Body of pancreas (tissue), 4 donors: ENCODE measurements around the gene GRIA4. TPM values are rescaled to one million over a fixed set of nuclear protein-coding genes. Genes with fewer than 3 reads are reported as not detected.

ENCODE experiments used
- ATAC-seq: fragments of 150-250 bp; one replicate; pipeline ENCODE4 v1.9.1; 2016
- DNase-seq, 4 donors: peaks; one replicate each; pipeline ENCODE4 v3.0.0-alpha.2; 2019
- H3K27ac ChIP-seq, 4 donors: fragments of 200-600 bp; sonication (generic); 1 replicate in 3 of 4; 2 replicates in 1 of 4; pipeline versions ENCODE4 v1.5.1 to v1.6.1; 2016 to 2019; ENCODE audit warnings: mild to moderate bottlenecking in 1 of 4, mixed read lengths in 1 of 4, moderate library complexity in 1 of 4
- H3K27me3 ChIP-seq, 2 donors: fragments of 200-600 bp; sonication (generic); one replicate each; pipeline ENCODE4 v1.6.0; 2016; ENCODE audit warnings: mild to moderate bottlenecking in 1 of 2
- H3K36me3 ChIP-seq, 2 donors: fragments of 200-600 bp; sonication (generic); replicated peaks in 1 of 2; 2 replicates each; pipeline ENCODE4 v1.5.1; 2016; ENCODE audit warnings: low read depth in 2 of 2; ENCODE audit not compliant: insufficient read depth in 1 of 2
- H3K4me1 ChIP-seq: fragments of 200-600 bp; sonication (generic); one replicate; pipeline ENCODE4 v1.6.0; 2016
- H3K4me3 ChIP-seq, 2 donors: fragments of 200-600 bp; sonication (generic); 1 replicate in 1 of 2; 2 replicates in 1 of 2; pipeline ENCODE4 v1.5.1; 2016 to 2019
- H3K9me3 ChIP-seq, 3 donors: fragments of 200-600 bp; sonication (generic); 1 replicate in 2 of 3; 2 replicates in 1 of 3; pipeline ENCODE4 v1.5.1; 2016
- POLR2A ChIP-seq, 3 donors: fragments of 450-650 bp; IDR thresholded peaks; one replicate each; pipeline ENCODE4 v1.6.1; 2016; ENCODE audit warnings: antibody characterized with exemption in 3 of 3, mild to moderate bottlenecking in 2 of 3
- WGBS, 2 donors: methylation state at CpG; one replicate each; pipeline ENCODE4 v1.1.5; 2017; 5-methylcytosine and 5-hydroxymethylcytosine counted together
- intact Hi-C: fragments of 100-400 bp; cut with DNase I; formaldehyde crosslinking; loops from one replicate; pipeline ENCODE4 v1.15.1; 2023
- total RNA-seq, 2 donors: library from RNA; depleted of rRNA; stranded (reverse); fragments of >200 nt; gene quantifications; one replicate each; pipeline ENCODE4 v1.1.0, GENCODE V29; 2016
- TF ChIP-seq, protein P1 (sequence below), 7 experiments: fragments of 450-650 bp in 4 of 7; fragments of 200-600 bp in 3 of 7; sonication (generic) in 3 of 7; IDR thresholded peaks; one replicate each; pipeline ENCODE4 v1.5.1; 2016 to 2019; ENCODE audit warnings: antibody characterized with exemption in 7 of 7

The GRIA4 gene
- total RNA-seq, 2 donors from 2014 or later: 0.26 TPM; not detected in 1

- ATAC-seq: no peak
- Histone ChIP-seq H3K36me3 (no peaks in the 10 kb centered on the region), H3K4me1 (no peaks in the 10 kb centered on the region), H3K4me3 (no peak overlapping the region), H3K9me3 (no peaks in the 10 kb centered on the region), H3K27ac (no peak overlapping the region), H3K27me3 (no peaks in the 10 kb centered on the region)
- 73 to 74% methylated on average over 4 of the region's 4 CpGs for WGBS, 2 donors
- TF ChIP-seq POLR2A (IDR thresholded peaks at IDR 0.05): no peak
- TF ChIP-seq, protein P1, sequence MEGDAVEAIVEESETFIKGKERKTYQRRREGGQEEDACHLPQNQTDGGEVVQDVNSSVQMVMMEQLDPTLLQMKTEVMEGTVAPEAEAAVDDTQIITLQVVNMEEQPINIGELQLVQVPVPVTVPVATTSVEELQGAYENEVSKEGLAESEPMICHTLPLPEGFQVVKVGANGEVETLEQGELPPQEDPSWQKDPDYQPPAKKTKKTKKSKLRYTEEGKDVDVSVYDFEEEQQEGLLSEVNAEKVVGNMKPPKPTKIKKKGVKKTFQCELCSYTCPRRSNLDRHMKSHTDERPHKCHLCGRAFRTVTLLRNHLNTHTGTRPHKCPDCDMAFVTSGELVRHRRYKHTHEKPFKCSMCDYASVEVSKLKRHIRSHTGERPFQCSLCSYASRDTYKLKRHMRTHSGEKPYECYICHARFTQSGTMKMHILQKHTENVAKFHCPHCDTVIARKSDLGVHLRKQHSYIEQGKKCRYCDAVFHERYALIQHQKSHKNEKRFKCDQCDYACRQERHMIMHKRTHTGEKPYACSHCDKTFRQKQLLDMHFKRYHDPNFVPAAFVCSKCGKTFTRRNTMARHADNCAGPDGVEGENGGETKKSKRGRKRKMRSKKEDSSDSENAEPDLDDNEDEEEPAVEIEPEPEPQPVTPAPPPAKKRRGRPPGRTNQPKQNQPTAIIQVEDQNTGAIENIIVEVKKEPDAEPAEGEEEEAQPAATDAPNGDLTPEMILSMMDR (IDR thresholded peaks at IDR 0.05): no peak
- intact Hi-C loops: no loop called here
- DNase-seq: no peak
These were observed 130.5 kb downstream of the GRIA4 start for GRCh38 chr11:105740164-105740903.

DNA sequence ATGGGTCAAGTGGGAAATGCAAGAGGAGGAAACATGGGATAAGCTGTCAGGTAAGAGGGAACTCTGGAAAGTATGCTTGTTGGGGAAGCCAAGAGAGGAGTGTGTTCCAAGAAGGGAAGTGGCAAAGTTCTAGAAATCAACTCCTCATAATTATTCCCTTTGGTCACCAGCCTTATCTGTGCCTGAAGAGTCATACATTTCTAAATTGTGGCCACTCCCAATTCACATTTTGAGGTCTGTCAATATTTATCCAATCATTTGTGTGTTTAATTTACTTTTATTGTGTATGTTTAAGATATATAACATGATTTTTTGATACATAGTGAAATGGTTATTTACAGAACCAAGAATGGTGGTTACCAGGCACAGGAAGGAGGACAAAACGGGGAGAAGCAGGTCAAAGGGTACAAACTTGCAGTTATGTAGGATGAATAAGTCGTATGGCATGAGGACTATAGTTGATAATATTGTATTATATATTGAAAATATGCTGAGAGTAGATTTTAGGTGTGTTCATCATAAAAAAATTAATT lies 131.7 kb downstream of the GRIA4 start:
- no peak for DNase-seq
- H3K4me1 ChIP-seq: no peaks in the 10 kb centered on the region
- no peak for TF ChIP-seq POLR2A (IDR thresholded peaks at IDR 0.05)
- TF ChIP-seq, protein P1 (IDR thresholded peaks at IDR 0.05): no peak
- WGBS, 2 donors: 60 to 65% methylated on average over 2 of the region's 2 CpGs
- H3K9me3 ChIP-seq: no peaks in the 10 kb centered on the region
- no peak overlapping the region for H3K4me3 ChIP-seq
- intact Hi-C loops: no loop called here
- H3K36me3 ChIP-seq: no peaks in the 10 kb centered on the region
- H3K27ac ChIP-seq: no peak overlapping the region
- no peaks in the 10 kb centered on the region for H3K27me3 ChIP-seq
- no peak for ATAC-seq

DNA sequence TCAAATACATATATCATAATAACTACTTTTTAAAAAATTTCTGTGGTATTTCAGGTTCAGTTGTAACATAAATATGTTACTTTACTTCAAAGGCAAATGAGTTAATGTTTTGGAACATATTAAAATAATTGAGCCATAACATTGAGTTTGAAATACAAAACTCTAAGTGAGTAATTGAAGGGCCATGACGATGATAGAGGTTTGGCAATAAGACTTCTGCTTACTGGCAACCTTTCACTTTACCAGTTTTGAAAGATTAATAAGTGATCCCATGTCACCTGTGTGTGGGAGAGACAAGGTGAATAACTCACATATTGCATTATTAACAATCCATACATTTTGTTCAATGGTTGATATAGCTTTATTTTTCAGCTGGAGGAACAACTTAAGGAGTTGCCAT lies 144.4 kb downstream of the GRIA4 start:
- WGBS, 2 donors: 35 to 39% methylated on average over 1 of the region's 1 CpG
- H3K36me3 ChIP-seq: no peaks in the 10 kb centered on the region
- ATAC-seq (no peak), DNase-seq (no peak)
- no peaks in the 10 kb centered on the region for H3K9me3 ChIP-seq
- H3K27me3 ChIP-seq: no peaks in the 10 kb centered on the region
- no peak overlapping the region for H3K4me3 ChIP-seq
- no peaks in the 10 kb centered on the region for H3K4me1 ChIP-seq
- TF ChIP-seq, protein P1 (IDR thresholded peaks at IDR 0.05): no peak
- no peak for TF ChIP-seq POLR2A (IDR thresholded peaks at IDR 0.05)
- H3K27ac ChIP-seq: no peak overlapping the region
- intact Hi-C loops: no loop called here

DNA sequence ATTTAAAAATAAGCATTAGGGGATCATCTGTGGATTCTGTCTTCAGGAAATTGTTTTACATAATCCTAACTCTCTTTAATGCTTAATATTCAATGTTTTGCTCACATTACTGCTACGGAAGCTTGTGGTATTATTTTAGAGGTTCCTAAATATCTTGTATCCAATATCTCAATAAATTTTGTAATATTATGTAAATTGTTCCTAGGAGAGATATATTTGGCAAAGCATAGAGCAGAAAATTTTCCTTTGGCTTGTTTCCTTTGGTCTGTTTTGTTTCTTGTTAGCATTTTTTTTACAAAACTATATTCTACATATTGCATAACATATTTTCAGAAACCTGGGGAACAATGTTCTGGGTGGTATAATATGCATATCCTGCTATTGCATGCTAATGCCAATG lies 144.8 kb downstream of the GRIA4 start:
- no peak for DNase-seq
- WGBS, 2 donors: 65 to 71% methylated on average over 1 of the region's 1 CpG
- no peak for ATAC-seq
- intact Hi-C loops: no loop called here
- TF ChIP-seq, protein P1 (IDR thresholded peaks at IDR 0.05): no peak
- no peak for TF ChIP-seq POLR2A (IDR thresholded peaks at IDR 0.05)
- no peaks in the 10 kb centered on the region for H3K9me3 ChIP-seq
- no peaks in the 10 kb centered on the region for H3K27me3 ChIP-seq
- no peaks in the 10 kb centered on the region for H3K4me1 ChIP-seq
- no peak overlapping the region for H3K4me3 ChIP-seq
- no peak overlapping the region for H3K27ac ChIP-seq
- H3K36me3 ChIP-seq: no peaks in the 10 kb centered on the region

GRCh38 chr11:105757107-105757506 lies 147.2 kb downstream of the GRIA4 start:
- intact Hi-C loops: no loop called here

More at GRCh38 chr11:105757107-105757506, 147.2 kb downstream of the GRIA4 start:
- no peak overlapping the region for H3K27ac ChIP-seq
- H3K4me1 ChIP-seq: no peaks in the 10 kb centered on the region
- no peaks in the 10 kb centered on the region for H3K9me3 ChIP-seq
- DNase-seq: no peak
- no peak overlapping the region for H3K4me3 ChIP-seq
- H3K27me3 ChIP-seq: no peaks in the 10 kb centered on the region
- 51% methylated on average over 6 of the region's 6 CpGs for WGBS, 2 donors
- TF ChIP-seq, protein P1 (IDR thresholded peaks at IDR 0.05): no peak
- no peaks in the 10 kb centered on the region for H3K36me3 ChIP-seq
- no peak for ATAC-seq
